OCI-LY1 (cell line): ENCODE results near the gene MEG3.

ENCODE experiments used
- H2AFZ ChIP-seq: fragments of 200-600 bp; sonication (generic), shearing (Covaris generic); 2 replicates; pipeline ENCODE4 v1.6.0; 2014; ENCODE audit warnings: antibody characterized with exemption, mild to moderate bottlenecking, low read length
- H3F3A ChIP-seq: fragments of 200-600 bp; sonication (generic), shearing (Covaris generic); 2 replicates; pipeline ENCODE4 v1.6.0; 2014; ENCODE audit warnings: mild to moderate bottlenecking, antibody characterized with exemption, low read length, moderate library complexity; ENCODE audit not compliant: insufficient read depth
- H3K27ac ChIP-seq: fragments of 200-600 bp; sonication (generic); 2 replicates; pipeline ENCODE4 v1.5.1; 2014; ENCODE audit warnings: low read length, mixed run types, mild to moderate bottlenecking, low read depth; ENCODE audit not compliant: poor library complexity, severe bottlenecking
- H3K27me3 ChIP-seq: fragments of 200-600 bp; sonication (generic); 2 replicates; pipeline ENCODE4 v1.6.0; 2014; ENCODE audit warnings: antibody characterized with exemption, mild to moderate bottlenecking, low read length, moderate library complexity; ENCODE audit not compliant: insufficient read depth
- H3K36me3 ChIP-seq: fragments of 200-600 bp; sonication (generic); 2 replicates; pipeline ENCODE4 v1.6.1; 2014; ENCODE audit warnings: mild to moderate bottlenecking, antibody characterized with exemption, low read length, moderate library complexity, mixed read lengths; ENCODE audit not compliant: insufficient read depth
- H3K4me1 ChIP-seq: fragments of 200-600 bp; sonication (generic); 2 replicates; pipeline ENCODE4 v1.5.1; 2014; ENCODE audit warnings: mild to moderate bottlenecking, low read length, moderate library complexity; ENCODE audit not compliant: insufficient read depth, severe bottlenecking
- H3K4me2 ChIP-seq: fragments of 200-600 bp; sonication (generic), shearing (Covaris generic); 2 replicates; pipeline ENCODE4 v1.6.1; 2014; ENCODE audit warnings: low read length
- H3K4me3 ChIP-seq: fragments of 200-600 bp; sonication (generic); 2 replicates; pipeline ENCODE4 v1.5.1; 2014; ENCODE audit warnings: low read length, low read depth, mild to moderate bottlenecking, mixed read lengths; ENCODE audit not compliant: poor library complexity, severe bottlenecking
- H3K79me2 ChIP-seq: fragments of 200-600 bp; shearing (Covaris generic); 2 replicates; pipeline ENCODE4 v1.6.1; 2016; ENCODE audit warnings: mixed run types, low read length, mixed read lengths; ENCODE audit not compliant: insufficient read depth
- H3K9ac ChIP-seq: fragments of 200-600 bp; sonication (generic), shearing (Covaris generic); 2 replicates; pipeline ENCODE4 v1.6.1; 2014; ENCODE audit warnings: mild to moderate bottlenecking, low read length, mixed read lengths
- H3K9me2 ChIP-seq: fragments of 200-600 bp; sonication (generic), shearing (Covaris generic); 2 replicates; pipeline ENCODE4 v1.6.1; 2014; ENCODE audit warnings: low read depth, mild to moderate bottlenecking, low read length, mixed read lengths
- H3K9me3 ChIP-seq: fragments of 200-600 bp; shearing (Covaris generic); 2 replicates; pipeline ENCODE4 v1.6.1; 2014; ENCODE audit warnings: low read length, mixed read lengths
- H4K20me1 ChIP-seq: fragments of 200-600 bp; sonication (generic), shearing (Covaris generic); 2 replicates; pipeline ENCODE4 v1.6.0; 2016; ENCODE audit warnings: mild to moderate bottlenecking, low read length; ENCODE audit not compliant: insufficient read depth
- CTCF ChIP-seq: fragments of 200-600 bp; sonication (generic), shearing (Covaris generic); IDR thresholded peaks from 2 replicates; pipeline ENCODE4 v1.5.1; 2017; ENCODE audit warnings: mild to moderate bottlenecking, antibody characterized with exemption, low read length, moderate library complexity, mixed read lengths
- EZH2 ChIP-seq: fragments of 200-600 bp; sonication (generic), shearing (Covaris generic); IDR thresholded peaks from 2 replicates; pipeline ENCODE4 v1.8.0; 2017; ENCODE audit warnings: borderline replicate concordance, mixed run types, mild to moderate bottlenecking, antibody characterized with exemption, low read length, moderate library complexity, mixed read lengths

The MEG3 gene

GRCh38 chr14:100858838-100859220 lies 32.9 kb downstream of the MEG3 start:
- Histone ChIP-seq H3K4me1 (no peaks in the 10 kb centered on the region), H3K27ac (no peak overlapping the region), H3K9me3 (no peaks in the 10 kb centered on the region), H3K4me2 (no peak overlapping the region), H3K9me2 (no peaks in the 10 kb centered on the region), H2AFZ (no peak overlapping the region), H3K4me3 (no peak overlapping the region), H3K79me2 (no peaks in the 10 kb centered on the region), H3F3A (no peaks in the 10 kb centered on the region), H3K27me3 (peaks cover 3% of the 10 kb centered on the region; the same call in 1 of the 2 replicates), H4K20me1 (no peaks in the 10 kb centered on the region), H3K9ac (no peak overlapping the region), H3K36me3 (no peaks in the 10 kb centered on the region)
- no peak for TF ChIP-seq CTCF
- no peak for TF ChIP-seq EZH2

- no peak for TF ChIP-seq EZH2
- TF ChIP-seq CTCF, result no peak
- H3K4me2 ChIP-seq, result no peak overlapping the region
- H3K36me3 ChIP-seq, result no peaks in the 10 kb centered on the region
- H2AFZ ChIP-seq, result no peak overlapping the region
- H3K4me1 ChIP-seq, result no peaks in the 10 kb centered on the region
- no peaks in the 10 kb centered on the region for H3F3A ChIP-seq
- H3K9ac ChIP-seq, result no peak overlapping the region
- H3K79me2 ChIP-seq, result no peaks in the 10 kb centered on the region
- H3K27me3 ChIP-seq, result peaks cover 1% of the 10 kb centered on the region; the same call in 1 of the 2 replicates
- no peak overlapping the region for H3K4me3 ChIP-seq
- H3K9me3 ChIP-seq, result no peaks in the 10 kb centered on the region
- no peak overlapping the region for H3K27ac ChIP-seq
- H3K9me2 ChIP-seq, result no peaks in the 10 kb centered on the region
- H4K20me1 ChIP-seq, result no peaks in the 10 kb centered on the region
Measured at GRCh38 chr14:100859781-100860180, 33.9 kb downstream of the MEG3 start.

GRCh38 chr14:100860556-100861187 lies 34.8 kb downstream of the MEG3 start:
- Histone ChIP-seq H3K4me1 (no peaks in the 10 kb centered on the region), H3K9me3 (no peaks in the 10 kb centered on the region), H3K4me3 (no peak overlapping the region), H3K9ac (no peak overlapping the region), H2AFZ (no peak overlapping the region), H3K4me2 (no peak overlapping the region), H3K36me3 (no peaks in the 10 kb centered on the region), H3K27ac (no peak overlapping the region), H3K27me3 (no peaks in the 10 kb centered on the region), H4K20me1 (no peaks in the 10 kb centered on the region), H3F3A (no peaks in the 10 kb centered on the region), H3K79me2 (no peaks in the 10 kb centered on the region), H3K9me2 (no peaks in the 10 kb centered on the region)
- TF ChIP-seq CTCF (no peak), EZH2 (no peak)
